Dermis lymphatic vessel endothelial cell (primary cell): ENCODE results near the gene TRIM27. TPM values are rescaled to one million over a fixed set of nuclear protein-coding genes. Genes with fewer than 3 reads are reported as not detected.

Experiments used
- total RNA-seq: library from RNA; depleted of rRNA; stranded (reverse); fragments of >200 nt; gene quantifications from 2 replicates; pipeline ENCODE4 v1.2.1, GENCODE V29; 2014

Gene TRIM27, protein sequence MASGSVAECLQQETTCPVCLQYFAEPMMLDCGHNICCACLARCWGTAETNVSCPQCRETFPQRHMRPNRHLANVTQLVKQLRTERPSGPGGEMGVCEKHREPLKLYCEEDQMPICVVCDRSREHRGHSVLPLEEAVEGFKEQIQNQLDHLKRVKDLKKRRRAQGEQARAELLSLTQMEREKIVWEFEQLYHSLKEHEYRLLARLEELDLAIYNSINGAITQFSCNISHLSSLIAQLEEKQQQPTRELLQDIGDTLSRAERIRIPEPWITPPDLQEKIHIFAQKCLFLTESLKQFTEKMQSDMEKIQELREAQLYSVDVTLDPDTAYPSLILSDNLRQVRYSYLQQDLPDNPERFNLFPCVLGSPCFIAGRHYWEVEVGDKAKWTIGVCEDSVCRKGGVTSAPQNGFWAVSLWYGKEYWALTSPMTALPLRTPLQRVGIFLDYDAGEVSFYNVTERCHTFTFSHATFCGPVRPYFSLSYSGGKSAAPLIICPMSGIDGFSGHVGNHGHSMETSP
- 59.0 and 67.4 TPM in 2 replicates for total RNA-seq

DNA sequence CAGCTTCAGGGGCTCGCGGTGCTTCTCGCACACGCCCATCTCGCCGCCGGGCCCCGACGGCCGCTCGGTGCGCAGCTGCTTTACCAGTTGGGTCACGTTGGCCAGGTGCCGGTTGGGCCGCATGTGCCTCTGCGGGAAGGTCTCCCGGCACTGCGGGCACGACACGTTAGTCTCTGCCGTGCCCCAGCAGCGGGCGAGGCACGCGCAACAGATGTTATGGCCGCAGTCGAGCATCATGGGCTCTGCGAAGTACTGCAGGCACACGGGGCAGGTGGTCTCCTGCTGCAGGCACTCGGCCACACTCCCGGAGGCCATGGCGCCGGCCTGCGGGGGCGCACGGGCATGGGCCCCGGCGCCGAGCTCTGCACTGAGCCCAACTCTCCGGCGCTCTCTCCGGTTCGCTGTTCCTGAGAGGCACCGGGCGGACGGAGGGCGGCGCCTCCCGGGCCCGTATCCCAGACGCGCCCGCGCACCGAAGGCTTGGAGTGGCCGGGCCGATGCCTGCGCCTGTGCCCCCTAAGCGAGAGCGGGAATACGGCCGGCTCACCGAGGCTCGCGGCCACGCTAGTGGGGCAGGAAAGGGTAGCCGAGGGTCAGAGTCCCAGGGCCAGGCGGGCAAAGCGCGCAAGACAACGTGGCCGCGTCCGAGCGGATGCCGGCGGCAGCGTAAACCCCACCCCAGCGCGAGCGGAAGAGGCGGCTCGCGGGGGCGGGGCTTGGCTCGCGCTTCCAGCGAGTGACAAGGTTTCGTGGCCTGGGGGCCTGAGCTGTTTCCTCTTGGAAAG, at the start of gene TRIM27:
TRIM27 (minus strand) TSS at position 668 of the 785 bp plus-strand sequence; CDS start at position 315, 353 bp downstream.

Other genes with a start within 250 kb of the TRIM27 start
- under 0.01 and 0.17 TPM in 2 replicates for gene ZNF311, start 81.3 kb upstream of the TRIM27 start, total RNA-seq
- not detected in 2 replicates for gene OR2W1, start 121.2 kb upstream of the TRIM27 start, total RNA-seq
- not detected in 2 replicates for gene OR2B3, start 163.3 kb upstream of the TRIM27 start, total RNA-seq
- not detected in 2 replicates for gene OR2J1, start 175.5 kb upstream of the TRIM27 start, total RNA-seq
- not detected in 2 replicates for gene OR2J3, start 184.1 kb upstream of the TRIM27 start, total RNA-seq
- not detected in 2 replicates for gene OR2J2, start 246.9 kb upstream of the TRIM27 start, total RNA-seq